ENCODE measurements around the gene FEM1B.

Gene FEM1B

GRCh38 chr15:68326711-68327354 lies 49.3 kb downstream of the FEM1B start:
- DNase-seq (ENCODE audit: low spot score) = no peak

- DNase-seq (ENCODE audit: low spot score) = no peak
These were observed 50.9 kb downstream of the FEM1B start for GRCh38 chr15:68328443-68328842.

GRCh38 chr15:68328964-68329363 lies 51.4 kb downstream of the FEM1B start:
- DNase-seq (ENCODE audit: low spot score) = no peak

GRCh38 chr15:68330416-68330815 lies 52.9 kb downstream of the FEM1B start:
- no peak for DNase-seq (ENCODE audit: low spot score)

- no peak for DNase-seq (ENCODE audit: low spot score)
These were observed 53.4 kb downstream of the FEM1B start for GRCh38 chr15:68330901-68331300.

- DNase-seq (ENCODE audit: low spot score) = no peak
These were observed 54.7 kb downstream of the FEM1B start for GRCh38 chr15:68332266-68332665.

GRCh38 chr15:68333775-68334470 lies 56.4 kb downstream of the FEM1B start:
- DNase-seq (ENCODE audit: low spot score) = no peak

- no peak for DNase-seq (ENCODE audit: low spot score)
These were observed 57.1 kb downstream of the FEM1B start for GRCh38 chr15:68334661-68335124.

GRCh38 chr15:68335251-68335650 lies 57.7 kb downstream of the FEM1B start:
- DNase-seq (ENCODE audit: low spot score) = no peak

GRCh38 chr15:68335655-68336054 lies 58.1 kb downstream of the FEM1B start:
- DNase-seq (ENCODE audit: low spot score) = no peak

- DNase-seq (ENCODE audit: low spot score) = no peak
These were observed 59.0 kb downstream of the FEM1B start for GRCh38 chr15:68336516-68336915.

- no peak for DNase-seq (ENCODE audit: low spot score)
These were observed 60.3 kb downstream of the FEM1B start for GRCh38 chr15:68337826-68338225.

GRCh38 chr15:68339481-68339880 lies 61.9 kb downstream of the FEM1B start:
- DNase-seq (ENCODE audit: low spot score) = no peak

- no peak for DNase-seq (ENCODE audit: low spot score)
These were observed 63.5 kb downstream of the FEM1B start for GRCh38 chr15:68340726-68341671.

GRCh38 chr15:68341760-68342725 lies 64.5 kb downstream of the FEM1B start:
- no peak for DNase-seq (ENCODE audit: low spot score)

GRCh38 chr15:68343579-68344225 lies 66.2 kb downstream of the FEM1B start:
- DNase-seq (ENCODE audit: low spot score) = no peak

GRCh38 chr15:68344600-68344999 lies 67.1 kb downstream of the FEM1B start:
- DNase-seq (ENCODE audit: low spot score) = no peak
